A673 (cell line): ENCODE results near the gene FLYWCH1. TPM values are rescaled to one million over a fixed set of nuclear protein-coding genes. Genes with fewer than 3 reads are reported as not detected.
"Not testable (repeated sequence)": the region's sequence is repeated elsewhere in the genome, so short reads cannot be mapped to it uniquely, and the experiment has no call there.

Experiments
- BruUV-seq: library from RNA; stranded (reverse); fragments of 400-500 nt; replicated peaks from 2 replicates; lab custom pipeline; 2021; lab: Mats Ljungman, UMichigan
- CTCF ChIA-PET: fragments of 300-600 bp; sonication (Branson Sonifier 250); formaldehyde crosslinking; loops from one replicate; lab custom pipeline; 2022; ENCODE audit warnings: antibody characterized with exemption; lab: Charles Lee
- POLR2A ChIA-PET: fragments of 300-600 bp; sonication (Branson Sonifier 250); formaldehyde crosslinking; loops from one replicate; lab custom pipeline; 2022; ENCODE audit warnings: antibody characterized with exemption; ENCODE audit not compliant: low non-redundant PET; lab: Charles Lee
- DNase-seq: peaks from one replicate; pipeline ENCODE4 v3.0.0-alpha.2; 2015; ENCODE audit warnings: low spot score
- H3K27ac ChIP-seq: fragments of 200-600 bp; sonication (generic); 2 replicates; pipeline ENCODE4 v1.5.1; 2016; ENCODE audit warnings: mixed run types, low read depth, mild to moderate bottlenecking, mixed read lengths, antibody characterized with exemption, low read length; ENCODE audit not compliant: poor library complexity, severe bottlenecking
- H3K27me3 ChIP-seq: fragments of 200-600 bp; sonication (generic); replicated peaks from 2 replicates; pipeline ENCODE4 v1.6.1; 2017; ENCODE audit warnings: mixed run types, low read depth, mild to moderate bottlenecking, mixed read lengths, antibody characterized with exemption, low read length; ENCODE audit not compliant: insufficient read depth, poor library complexity
- H3K36me3 ChIP-seq: fragments of 200-600 bp; sonication (generic); 2 replicates; pipeline ENCODE4 v1.6.1; 2016; ENCODE audit warnings: mixed run types, mild to moderate bottlenecking, mixed read lengths, antibody characterized with exemption, low read length; ENCODE audit not compliant: insufficient read depth, poor library complexity, severe bottlenecking
- H3K4me1 ChIP-seq: fragments of 200-600 bp; sonication (generic); 2 replicates; pipeline ENCODE4 v1.6.1; 2017; ENCODE audit warnings: mixed run types, mild to moderate bottlenecking, mixed read lengths, antibody characterized with exemption, low read length; ENCODE audit not compliant: insufficient read depth, poor library complexity, severe bottlenecking
- H3K4me3 ChIP-seq: fragments of 200-600 bp; sonication (generic); 2 replicates; pipeline ENCODE4 v1.5.1; 2016; ENCODE audit warnings: low read depth, mixed run types, mild to moderate bottlenecking, mixed read lengths, low read length; ENCODE audit not compliant: poor library complexity, severe bottlenecking
- H3K9me3 ChIP-seq: fragments of 200-600 bp; sonication (generic); 2 replicates; pipeline ENCODE4 v1.6.1; 2016; ENCODE audit warnings: mixed run types, low read depth, mild to moderate bottlenecking, mixed read lengths, antibody characterized with exemption, low read length; ENCODE audit not compliant: poor library complexity, severe bottlenecking
- EZH2 ChIP-seq: fragments of 200-600 bp; sonication (generic); IDR thresholded peaks from 2 replicates; pipeline ENCODE4 v1.6.1; 2017; ENCODE audit warnings: borderline replicate concordance, low read depth, mild to moderate bottlenecking, mixed read lengths, antibody characterized with exemption, low read length; ENCODE audit not compliant: poor library complexity, severe bottlenecking
- intact Hi-C: fragments of 100-400 bp; cut with micrococcal nuclease; formaldehyde crosslinking; loops from one replicate; pipeline ENCODE4 v1.10.0; 2022; ENCODE audit not compliant: unreplicated experiment
- total RNA-seq: library from RNA; stranded (reverse); gene quantifications from 2 replicates; pipeline ENCODE4 v1.2.3, GENCODE V29; 2021
- TF ChIP-seq, protein P1 (sequence below): fragments of 300-800, 200-600 bp; sonication (generic); conservative IDR thresholded peaks from 2 replicates; pipeline ENCODE4 v1.5.1; 2017; ENCODE audit warnings: low read depth, mild to moderate bottlenecking, antibody characterized with exemption, low read length, moderate library complexity, mixed read lengths

FLYWCH1 gene
- total RNA-seq, 1 experiment from 2014 or later = 46.8 TPM

DNA sequence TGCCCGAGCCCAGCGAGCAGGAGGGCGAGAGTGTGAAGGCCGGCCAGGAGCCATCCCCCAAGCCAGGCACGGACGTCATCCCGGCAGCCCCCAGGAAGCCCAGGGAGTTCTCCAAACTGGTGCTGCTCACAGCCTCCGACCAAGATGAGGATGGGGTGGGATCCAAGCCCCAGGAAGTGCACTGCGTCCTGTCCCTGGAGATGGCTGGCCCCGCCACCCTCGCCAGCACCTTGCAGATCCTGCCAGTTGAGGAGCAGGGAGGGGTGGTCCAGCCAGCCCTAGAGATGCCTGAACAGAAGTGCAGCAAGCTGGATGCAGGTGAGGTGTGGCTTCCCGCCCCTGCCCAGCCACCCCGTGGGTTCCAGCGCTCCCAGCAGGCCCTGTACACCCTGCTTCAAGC is 18.0 kb downstream of the FLYWCH1 start:
- intact Hi-C loops = loop anchor here (5.0 kb wide), 1 partner anchor 33 kb away; the partner anchor contains the start of gene KREMEN2
- POLR2A ChIA-PET = no interaction called here
- DNase-seq = no peak
- no peaks in the 10 kb centered on the region for H3K9me3 ChIP-seq
- no peak overlapping the region for H3K27ac ChIP-seq
- H3K4me3 ChIP-seq = no peak overlapping the region
- TF ChIP-seq EZH2 = no peak
- TF ChIP-seq, protein P1, sequence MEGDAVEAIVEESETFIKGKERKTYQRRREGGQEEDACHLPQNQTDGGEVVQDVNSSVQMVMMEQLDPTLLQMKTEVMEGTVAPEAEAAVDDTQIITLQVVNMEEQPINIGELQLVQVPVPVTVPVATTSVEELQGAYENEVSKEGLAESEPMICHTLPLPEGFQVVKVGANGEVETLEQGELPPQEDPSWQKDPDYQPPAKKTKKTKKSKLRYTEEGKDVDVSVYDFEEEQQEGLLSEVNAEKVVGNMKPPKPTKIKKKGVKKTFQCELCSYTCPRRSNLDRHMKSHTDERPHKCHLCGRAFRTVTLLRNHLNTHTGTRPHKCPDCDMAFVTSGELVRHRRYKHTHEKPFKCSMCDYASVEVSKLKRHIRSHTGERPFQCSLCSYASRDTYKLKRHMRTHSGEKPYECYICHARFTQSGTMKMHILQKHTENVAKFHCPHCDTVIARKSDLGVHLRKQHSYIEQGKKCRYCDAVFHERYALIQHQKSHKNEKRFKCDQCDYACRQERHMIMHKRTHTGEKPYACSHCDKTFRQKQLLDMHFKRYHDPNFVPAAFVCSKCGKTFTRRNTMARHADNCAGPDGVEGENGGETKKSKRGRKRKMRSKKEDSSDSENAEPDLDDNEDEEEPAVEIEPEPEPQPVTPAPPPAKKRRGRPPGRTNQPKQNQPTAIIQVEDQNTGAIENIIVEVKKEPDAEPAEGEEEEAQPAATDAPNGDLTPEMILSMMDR = no peak
- peaks cover 5% of the 10 kb centered on the region for H3K4me1 ChIP-seq
- CTCF ChIA-PET = no interaction called here
- BruUV-seq = no TSS peak
- H3K27me3 ChIP-seq = no peaks in the 10 kb centered on the region
- peaks cover 7% of the 10 kb centered on the region for H3K36me3 ChIP-seq

DNA sequence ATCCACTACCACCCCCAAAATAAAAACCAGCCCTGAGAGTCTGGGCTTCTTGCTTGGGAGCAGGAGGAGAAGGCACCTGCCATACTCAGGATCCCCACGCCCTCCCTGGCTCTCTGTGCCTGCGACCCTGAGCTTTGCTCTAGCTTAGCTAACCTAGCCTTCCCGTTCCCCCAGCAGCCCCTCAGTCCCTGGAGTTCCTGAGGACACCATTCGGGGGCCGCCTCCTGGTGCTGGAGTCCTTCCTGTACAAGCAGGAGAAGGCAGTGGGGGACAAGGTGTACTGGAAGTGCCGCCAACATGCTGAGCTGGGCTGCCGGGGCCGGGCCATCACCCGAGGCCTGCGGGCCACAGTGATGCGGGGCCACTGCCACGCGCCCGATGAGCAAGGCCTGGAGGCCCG is 18.5 kb downstream of the FLYWCH1 start:
- peaks cover 7% of the 10 kb centered on the region for H3K36me3 ChIP-seq
- no peak overlapping the region for H3K27ac ChIP-seq
- DNase-seq = no peak
- intact Hi-C loops = no loop called here
- no peak for TF ChIP-seq EZH2
- TF ChIP-seq, protein P1 = no peak
- H3K4me3 ChIP-seq = no peak overlapping the region
- BruUV-seq = no TSS peak
- no peaks in the 10 kb centered on the region for H3K27me3 ChIP-seq
- ChIA-PET CTCF (no interaction called here), POLR2A (no interaction called here)
- peaks cover 5% of the 10 kb centered on the region for H3K4me1 ChIP-seq
- H3K9me3 ChIP-seq = no peaks in the 10 kb centered on the region

DNA sequence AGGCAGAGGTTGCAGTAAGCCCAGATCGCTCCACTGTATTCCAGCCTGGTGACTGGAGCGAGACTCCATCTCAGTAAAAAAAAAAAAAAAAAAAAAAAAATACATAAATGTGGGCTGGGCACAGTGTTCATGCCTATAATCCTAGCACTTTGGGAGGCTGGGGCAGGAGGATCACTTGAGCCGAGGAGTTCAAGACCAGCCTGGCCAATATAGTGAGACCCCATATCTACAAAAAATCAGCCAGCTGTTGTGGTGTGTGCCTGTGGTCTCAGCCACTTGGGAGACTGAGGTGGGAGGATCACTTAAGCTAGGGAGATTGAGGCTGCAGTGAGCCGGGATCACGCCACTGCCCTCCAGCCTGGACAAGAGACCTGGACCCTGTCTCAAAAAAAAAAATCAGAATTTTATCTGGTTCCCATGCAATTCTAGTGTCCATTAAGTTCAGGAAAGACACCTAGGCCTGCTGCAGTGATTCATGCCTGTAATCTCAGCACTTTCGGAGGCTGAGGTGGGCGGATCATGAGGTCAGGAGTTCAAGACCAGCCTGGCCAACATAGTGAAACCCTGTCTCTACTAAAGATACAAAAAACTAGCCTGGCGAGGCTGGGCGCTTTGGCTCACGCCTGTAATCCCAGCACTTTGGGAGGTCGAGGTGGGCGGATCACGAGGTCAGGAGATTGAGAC is 19.6 kb downstream of the FLYWCH1 start:
- DNase-seq, H3K36me3 ChIP-seq, intact Hi-C loops, CTCF ChIA-PET, H3K4me3 ChIP-seq, BruUV-seq, H3K4me1 ChIP-seq, POLR2A ChIA-PET, H3K9me3 ChIP-seq, H3K27me3 ChIP-seq, H3K27ac ChIP-seq: not testable (repeated sequence)

DNA sequence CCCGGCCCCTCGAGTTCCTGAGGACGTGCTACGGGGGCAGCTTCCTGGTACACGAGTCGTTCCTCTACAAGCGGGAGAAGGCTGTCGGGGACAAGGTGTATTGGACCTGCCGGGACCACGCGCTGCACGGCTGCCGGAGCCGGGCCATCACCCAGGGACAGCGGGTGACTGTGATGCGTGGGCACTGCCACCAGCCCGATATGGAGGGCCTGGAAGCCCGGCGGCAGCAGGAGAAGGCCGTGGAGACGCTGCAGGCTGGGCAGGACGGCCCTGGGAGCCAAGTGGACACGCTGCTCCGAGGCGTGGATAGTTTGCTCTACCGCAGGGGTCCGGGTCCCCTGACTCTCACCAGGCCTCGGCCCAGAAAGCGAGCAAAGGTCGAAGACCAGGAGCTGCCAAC is 21.4 kb downstream of the FLYWCH1 start:
- H3K9me3 ChIP-seq = no peaks in the 10 kb centered on the region
- CTCF ChIA-PET = interaction anchor here (1.0 kb wide), 1 partner anchor 37 kb away, joined by 3 read pairs; no protein-coding TSS in a partner anchor
- DNase-seq = no peak
- no peak overlapping the region for H3K4me3 ChIP-seq
- POLR2A ChIA-PET = no interaction called here
- no peak overlapping the region for H3K27ac ChIP-seq
- intact Hi-C loops = no loop called here
- H3K4me1 ChIP-seq = no peaks in the 10 kb centered on the region
- no peak for TF ChIP-seq EZH2
- TF ChIP-seq, protein P1 = no peak
- H3K27me3 ChIP-seq = no peaks in the 10 kb centered on the region
- BruUV-seq = no TSS peak
- peaks cover 18% of the 10 kb centered on the region for H3K36me3 ChIP-seq
